Inflammatory macrophage treated with lipopolysaccharide for 1 hour (primary cell): ENCODE results near the gene ITGB5.
"Not testable (repeated sequence)": the region's sequence is repeated elsewhere in the genome, so short reads cannot be mapped to it uniquely, and the experiment has no call there.

ENCODE experiments used
- DNase-seq, 2 donors: peaks; one replicate each; pipeline ENCODE4 v3.0.0-alpha.2; 2020 to 2022

ITGB5 gene

DNA sequence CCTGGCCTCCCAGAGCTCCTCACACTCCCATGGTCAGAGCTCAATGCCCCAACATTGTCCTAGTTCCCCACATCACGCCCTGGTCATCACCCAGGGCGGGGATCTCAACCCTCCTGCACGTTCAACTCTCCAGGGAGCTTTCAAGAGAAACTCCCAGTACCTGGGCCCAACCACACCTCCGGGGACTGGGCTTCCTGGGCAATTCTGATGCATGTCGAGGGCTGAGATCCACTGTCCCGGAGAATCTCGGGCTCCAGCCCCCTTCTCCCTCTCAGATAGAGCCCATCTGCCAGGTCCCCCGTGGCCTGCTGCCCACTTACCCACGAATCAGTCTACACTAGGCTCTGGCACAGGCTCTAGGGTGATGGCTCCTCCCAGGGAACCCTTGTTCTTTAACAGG, 117.7 kb downstream of the ITGB5 start:
- no peak for DNase-seq

DNA sequence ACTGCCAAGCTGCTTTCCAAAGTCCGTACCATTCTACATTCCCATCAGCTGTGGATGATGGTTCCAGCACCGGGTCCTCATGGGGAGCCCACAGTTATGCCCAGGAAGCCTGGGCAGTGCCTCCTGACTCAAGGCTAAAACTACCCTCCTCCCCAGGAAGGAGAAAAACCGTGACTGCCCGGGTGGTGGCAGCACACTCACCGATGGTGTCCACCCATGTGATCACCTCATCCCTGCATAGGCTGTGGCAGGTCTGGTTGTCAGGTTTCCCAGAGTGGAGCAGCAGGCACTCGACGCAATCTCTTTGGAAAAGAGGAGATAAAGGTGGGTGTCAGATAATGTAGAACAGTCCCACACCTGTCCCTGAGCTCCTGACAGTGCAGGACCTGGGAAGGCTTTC, 118.4 kb downstream of the ITGB5 start:
- DNase-seq: peak in 1 of 2 donors; percentile 34

DNA sequence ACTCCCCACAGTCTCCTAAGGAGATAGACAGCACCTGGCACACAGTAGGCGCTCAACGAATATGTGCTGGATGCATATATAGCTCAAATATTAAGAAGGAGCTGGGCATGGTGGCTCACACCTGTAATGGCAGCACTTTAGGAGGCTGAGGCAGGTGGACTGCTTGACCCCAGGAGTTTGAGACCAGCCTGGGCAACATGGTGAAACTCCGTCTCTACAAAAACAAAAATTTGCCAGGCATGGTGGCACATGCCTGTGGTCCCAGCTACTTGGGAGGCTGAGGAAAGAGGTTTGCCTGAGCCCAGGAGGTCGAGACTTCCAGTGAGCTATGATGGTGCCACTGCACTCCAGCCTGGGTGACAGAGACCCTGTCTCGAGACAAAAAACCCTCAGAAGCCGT, 119.5 kb downstream of the ITGB5 start:
- DNase-seq: no peak

- DNase-seq: no peak
These were observed 119.9 kb downstream of the ITGB5 start for GRCh38 chr3:124767264-124767663.

- no peak for DNase-seq
These were observed 120.8 kb downstream of the ITGB5 start for GRCh38 chr3:124766113-124767095.

GRCh38 chr3:124765197-124765840, 121.8 kb downstream of the ITGB5 start:
- DNase-seq: no peak

DNA sequence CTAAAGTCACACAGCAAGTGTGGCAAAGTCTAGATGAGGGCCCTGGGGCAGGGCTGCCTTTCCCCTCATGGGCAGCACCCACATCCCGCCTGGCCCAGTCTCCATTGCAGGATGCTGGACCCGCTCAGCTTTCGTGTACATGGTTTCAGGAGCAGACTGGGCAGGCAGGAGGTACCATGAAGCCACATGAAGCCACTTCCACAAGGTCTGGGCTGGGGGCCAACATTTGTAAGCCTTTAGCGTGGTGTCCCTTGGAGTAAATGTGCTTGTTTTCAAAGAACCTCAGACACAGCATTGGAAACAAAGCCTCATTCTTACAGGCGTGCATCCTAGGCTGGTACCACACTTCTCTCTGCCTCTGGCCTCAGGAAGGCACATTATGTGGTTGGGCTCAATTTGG, 122.4 kb downstream of the ITGB5 start:
- DNase-seq: no peak

GRCh38 chr3:124763644-124764358, 123.4 kb downstream of the ITGB5 start:
- no peak for DNase-seq

- no peak for DNase-seq
These were observed 124.0 kb downstream of the ITGB5 start for GRCh38 chr3:124763206-124763605.

DNA sequence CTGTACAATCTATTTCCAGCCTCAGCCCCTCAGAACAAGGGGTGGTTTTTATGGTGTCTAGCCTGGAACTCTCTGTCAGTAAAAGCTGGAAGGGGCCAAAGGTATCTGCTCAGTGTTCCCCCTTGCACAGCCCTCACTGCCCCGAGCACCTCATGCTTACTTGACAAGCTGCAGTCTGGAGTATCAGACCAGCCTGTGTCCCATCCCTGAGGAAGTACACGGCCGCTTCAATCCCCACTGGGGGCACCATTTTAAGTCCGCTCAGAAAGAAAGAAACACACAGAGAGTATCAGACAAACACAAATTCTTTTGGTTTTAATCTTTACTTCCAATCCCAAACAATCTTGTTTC, 124.5 kb downstream of the ITGB5 start:
- no peak for DNase-seq

- no peak for DNase-seq
These were observed 125.1 kb downstream of the ITGB5 start for GRCh38 chr3:124761935-124762660.

DNA sequence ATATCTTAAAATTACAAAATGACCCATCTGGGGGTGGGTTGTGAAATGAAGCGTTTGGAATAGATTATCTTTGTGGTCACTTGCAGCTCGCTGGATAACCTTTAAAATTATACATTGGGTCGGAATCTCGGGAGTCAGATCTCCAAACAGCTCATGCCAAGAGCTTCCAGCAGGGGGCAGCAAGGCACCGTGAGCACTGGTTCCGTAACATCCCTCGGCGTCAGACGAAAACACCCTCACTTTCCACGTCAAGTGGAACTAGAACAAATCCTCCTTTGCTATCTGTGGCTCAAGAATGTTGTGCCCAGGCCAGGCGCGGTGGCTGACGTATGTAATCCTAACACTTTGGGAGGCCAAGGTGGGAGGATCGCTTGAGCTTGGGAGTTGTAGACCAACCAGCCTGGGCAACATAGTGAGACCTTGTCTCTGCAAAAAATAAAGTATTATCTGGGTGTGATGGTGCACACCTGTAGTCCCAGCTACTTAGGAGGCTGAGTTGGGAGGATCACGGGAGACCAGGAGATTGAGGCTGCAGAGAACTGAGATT, 125.8 kb downstream of the ITGB5 start:
- DNase-seq: peak; percentile 61 to 96

GRCh38 chr3:124760601-124761000, 126.6 kb downstream of the ITGB5 start:
- DNase-seq: no peak

GRCh38 chr3:124759666-124760401, 127.3 kb downstream of the ITGB5 start:
- DNase-seq: no peak

DNA sequence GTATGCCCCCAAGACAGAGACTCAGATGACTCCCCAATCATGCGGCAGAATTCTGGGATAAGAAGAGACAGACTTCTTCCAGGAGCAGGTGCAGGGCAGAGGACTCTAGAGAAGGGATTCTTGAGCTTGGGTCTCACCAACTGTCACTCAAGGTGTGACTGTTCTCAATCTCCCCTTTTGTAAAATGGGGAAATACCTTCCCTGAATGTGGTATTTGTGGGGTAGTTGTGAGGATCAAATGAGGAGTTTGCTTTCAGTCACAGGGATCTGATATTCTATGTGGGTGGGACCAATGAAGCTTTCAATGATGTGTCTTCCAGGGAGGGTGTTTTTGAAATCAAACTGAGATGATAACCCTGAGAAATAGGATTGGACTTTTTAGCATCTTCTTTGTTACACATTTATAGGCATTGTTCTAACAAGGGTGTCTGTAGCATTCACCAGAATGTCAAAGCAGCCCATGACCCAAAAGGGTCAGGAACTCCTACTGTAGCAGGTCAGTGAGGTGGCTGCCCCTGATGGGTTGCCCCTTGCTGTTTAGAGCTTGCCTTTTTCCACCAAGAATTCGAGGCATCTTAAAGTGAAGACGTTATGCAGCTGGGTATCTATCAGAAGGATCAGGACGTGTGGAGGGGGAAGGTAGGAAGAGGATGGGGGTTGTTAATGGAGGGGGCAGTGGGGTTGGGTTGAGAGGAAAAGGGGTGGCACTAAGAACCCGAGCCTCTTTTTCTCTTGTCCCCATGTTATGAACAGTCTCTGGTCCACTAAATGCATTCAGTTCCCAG, 128.1 kb downstream of the ITGB5 start:
- DNase-seq: no peak

GRCh38 chr3:124757926-124758325, 129.2 kb downstream of the ITGB5 start:
- not testable (repeated sequence) for DNase-seq

- DNase-seq: no peak
These were observed 135.1 kb downstream of the ITGB5 start for GRCh38 chr3:124752051-124752450.

DNA sequence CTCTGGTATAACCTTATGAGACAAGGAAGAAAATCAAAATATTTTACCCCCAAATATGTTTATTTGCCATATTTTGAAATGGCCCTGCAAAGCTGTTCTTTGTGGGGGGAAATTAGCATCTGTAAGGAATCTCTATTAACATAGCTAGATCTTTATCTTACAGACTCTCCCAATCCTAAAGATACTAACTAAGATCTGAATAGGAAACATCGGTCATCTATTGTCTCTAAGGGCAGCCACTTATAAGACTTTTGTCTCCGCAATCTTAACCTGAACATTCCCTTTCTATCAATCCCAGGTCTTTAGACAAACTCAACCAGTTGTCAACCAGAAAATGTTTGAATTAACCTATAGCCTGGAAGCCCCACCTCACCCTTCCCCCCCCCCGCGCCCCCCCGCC, 135.7 kb downstream of the ITGB5 start:
- no peak for DNase-seq

- DNase-seq: not testable (repeated sequence)
These were observed 137.3 kb downstream of the ITGB5 start for GRCh38 chr3:124749877-124750276.

- DNase-seq: no peak
These were observed 138.5 kb downstream of the ITGB5 start for GRCh38 chr3:124748560-124749198.
